Measurements from ENCODE around the gene NSUN3. TPM values are rescaled to one million over a fixed set of nuclear protein-coding genes. Genes with fewer than 3 reads are reported as not detected.

The NSUN3 gene
- total and polyA plus RNA-seq, 2 of the 8 experiments (the other 6 are each of a cell fraction or from before 2014, with no cell fraction given) = 2.1 to 5.1 TPM

DNA sequence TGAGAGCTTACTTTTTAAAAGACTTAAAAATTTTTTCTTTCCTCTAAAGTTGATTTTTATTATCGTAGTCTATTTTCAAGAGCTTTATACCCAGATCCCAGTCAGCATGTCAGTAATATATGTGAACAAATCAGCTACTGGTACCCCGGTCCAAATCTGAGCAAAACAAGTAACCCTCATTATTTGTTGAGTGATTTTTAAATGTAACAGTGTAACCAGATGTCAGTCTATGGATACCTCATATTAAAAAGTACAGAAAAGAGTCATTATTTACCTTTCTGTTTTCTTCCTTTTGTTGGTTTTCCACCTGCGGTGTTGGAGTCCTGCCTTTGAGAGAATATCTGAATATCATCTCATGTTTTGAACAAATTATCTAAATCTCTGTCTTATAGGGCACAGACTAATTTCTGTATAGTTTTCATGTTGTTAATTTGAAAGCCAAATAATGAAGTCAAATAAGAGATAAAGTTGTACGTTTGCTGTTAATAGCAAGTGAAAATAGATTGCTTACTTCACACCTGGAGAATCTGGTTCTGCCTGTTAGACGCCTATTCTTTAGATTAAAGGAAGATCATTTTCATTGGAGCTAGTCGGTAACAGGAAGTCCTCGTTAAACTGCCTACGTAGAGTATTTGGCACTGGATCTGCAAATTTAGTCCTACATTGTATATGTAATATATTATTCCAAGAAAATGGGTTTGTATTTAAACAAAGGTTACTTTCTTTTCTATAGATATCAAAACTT is 34.6 kb upstream of the NSUN3 start, which contains the start of gene STX19 (continued):
- TF ChIP-seq, protein P1, sequence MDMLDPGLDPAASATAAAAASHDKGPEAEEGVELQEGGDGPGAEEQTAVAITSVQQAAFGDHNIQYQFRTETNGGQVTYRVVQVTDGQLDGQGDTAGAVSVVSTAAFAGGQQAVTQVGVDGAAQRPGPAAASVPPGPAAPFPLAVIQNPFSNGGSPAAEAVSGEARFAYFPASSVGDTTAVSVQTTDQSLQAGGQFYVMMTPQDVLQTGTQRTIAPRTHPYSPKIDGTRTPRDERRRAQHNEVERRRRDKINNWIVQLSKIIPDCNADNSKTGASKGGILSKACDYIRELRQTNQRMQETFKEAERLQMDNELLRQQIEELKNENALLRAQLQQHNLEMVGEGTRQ (IDR thresholded peaks at IDR 0.05; ENCODE audit: low read length) = no peak
- no peak for TF ChIP-seq SIRT6 (IDR thresholded peaks at IDR 0.05; ENCODE audit: low read length)
- no peak for TF ChIP-seq YY1 (IDR thresholded peaks at IDR 0.05; ENCODE audit: low read depth, low read length)
- no peak for TF ChIP-seq TCF12 (IDR thresholded peaks at IDR 0.05; ENCODE audit: low read depth, low read length)
- no peak for TF ChIP-seq SIX5 (IDR thresholded peaks at IDR 0.05; ENCODE audit: low read depth, low read length)
- TF ChIP-seq ZNF274 (IDR thresholded peaks at IDR 0.05; ENCODE audit: borderline replicate concordance, extremely low read depth, low read length) = no peak
